GM21526 (cell line): Measurements from ENCODE around the gene CLOCK.

Source experiments
- ATAC-seq: cut with Tn5 transposase; IDR thresholded peaks from one replicate; pipeline ENCODE4 v1.9.1; 2021; ENCODE audit warnings: moderate library complexity; ENCODE audit not compliant: unreplicated experiment, low FRiP score

Gene CLOCK

DNA sequence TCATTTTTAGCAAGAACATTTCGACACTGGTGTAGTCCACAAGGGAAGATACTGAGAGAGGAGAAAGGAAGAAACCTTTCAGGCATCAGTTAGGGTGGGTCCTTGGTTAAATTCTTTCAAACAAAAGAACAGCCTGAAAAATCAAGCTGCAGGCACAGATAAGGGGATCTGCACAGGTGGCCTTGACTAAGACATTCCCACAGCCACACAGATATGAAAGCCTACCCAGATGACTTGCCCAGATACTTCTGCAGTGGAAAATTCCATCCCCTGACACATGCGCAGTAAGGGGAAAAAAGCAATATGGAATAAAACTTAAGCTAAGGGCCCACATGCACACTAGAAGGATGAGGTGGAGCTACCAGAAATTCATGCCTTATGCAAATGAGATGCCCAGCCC is 159.9 kb downstream of the CLOCK start:
- ATAC-seq = no peak

GRCh38 chr4:55386073-55386472 is 160.6 kb downstream of the CLOCK start:
- ATAC-seq = no peak

DNA sequence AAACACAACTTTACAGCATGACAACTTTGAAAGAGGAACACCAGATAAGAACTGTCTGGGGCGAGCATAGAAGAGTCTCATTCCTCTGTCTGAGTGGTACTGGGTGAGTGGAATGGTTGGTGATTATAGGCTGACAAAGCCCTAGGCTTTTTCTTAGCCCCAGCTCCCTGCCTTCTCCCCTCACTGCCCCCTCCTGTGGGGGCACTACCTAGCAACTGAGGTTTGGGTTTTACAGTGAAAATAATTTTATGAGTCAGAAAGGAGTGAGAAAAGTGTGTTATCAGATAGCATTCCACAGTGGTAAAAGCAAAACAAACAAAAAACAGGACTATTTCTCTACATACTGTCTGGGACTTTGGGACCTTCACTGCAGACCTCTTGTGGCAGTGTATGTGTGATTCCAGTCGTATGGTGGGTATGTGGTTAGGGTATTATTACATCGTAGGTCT is 161.5 kb downstream of the CLOCK start:
- ATAC-seq = no peak

GRCh38 chr4:55382488-55383003 is 164.2 kb downstream of the CLOCK start:
- ATAC-seq = no peak

- no peak for ATAC-seq
These were observed 165.2 kb downstream of the CLOCK start for GRCh38 chr4:55381502-55381901.

DNA sequence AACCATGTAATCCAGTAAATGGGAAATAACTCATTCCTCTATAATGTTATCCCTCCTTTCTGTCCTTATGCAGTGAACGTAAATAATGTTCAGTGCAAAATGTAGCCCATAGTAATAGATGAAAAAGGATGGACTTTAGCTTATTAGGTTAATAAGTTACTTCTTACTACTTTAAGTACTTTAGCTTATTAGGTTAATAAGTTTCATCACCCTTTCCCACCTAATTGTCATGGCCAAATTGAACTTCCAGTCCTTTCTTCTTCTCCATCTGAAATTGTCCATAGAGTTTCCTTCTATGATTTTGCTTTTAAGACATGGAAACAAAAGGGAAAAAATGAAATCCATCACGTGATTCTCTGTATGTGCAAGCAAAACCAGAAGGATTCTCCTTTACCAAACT is 166.1 kb downstream of the CLOCK start:
- no peak for ATAC-seq

GRCh38 chr4:55378617-55379467 is 167.9 kb downstream of the CLOCK start:
- ATAC-seq = no peak
